ENCODE data around the gene CALU.
A peak's percentile ranks its signal among the peaks of the same experiment; 100 is the strongest.

CALU gene

DNA sequence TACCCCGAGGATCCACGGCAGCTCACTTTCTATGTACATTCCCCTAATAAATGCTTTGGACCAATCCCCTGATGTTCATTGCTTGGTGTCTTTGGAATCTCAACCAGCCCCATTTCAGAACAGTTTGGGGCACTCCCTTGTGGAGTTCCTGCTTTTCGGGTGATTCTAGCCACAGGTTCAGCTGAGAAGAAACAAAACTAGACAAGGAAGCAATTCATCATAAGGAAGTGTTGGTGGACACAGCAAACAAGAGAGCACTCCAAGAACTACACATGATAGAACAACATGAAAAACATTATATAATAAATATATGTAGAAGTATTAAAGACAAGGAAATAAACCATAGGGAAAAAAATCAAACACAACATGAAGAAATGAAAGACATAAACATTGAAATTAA lies 46.6 kb downstream of the CALU start (continued):
- TF ChIP-seq, protein P1, sequence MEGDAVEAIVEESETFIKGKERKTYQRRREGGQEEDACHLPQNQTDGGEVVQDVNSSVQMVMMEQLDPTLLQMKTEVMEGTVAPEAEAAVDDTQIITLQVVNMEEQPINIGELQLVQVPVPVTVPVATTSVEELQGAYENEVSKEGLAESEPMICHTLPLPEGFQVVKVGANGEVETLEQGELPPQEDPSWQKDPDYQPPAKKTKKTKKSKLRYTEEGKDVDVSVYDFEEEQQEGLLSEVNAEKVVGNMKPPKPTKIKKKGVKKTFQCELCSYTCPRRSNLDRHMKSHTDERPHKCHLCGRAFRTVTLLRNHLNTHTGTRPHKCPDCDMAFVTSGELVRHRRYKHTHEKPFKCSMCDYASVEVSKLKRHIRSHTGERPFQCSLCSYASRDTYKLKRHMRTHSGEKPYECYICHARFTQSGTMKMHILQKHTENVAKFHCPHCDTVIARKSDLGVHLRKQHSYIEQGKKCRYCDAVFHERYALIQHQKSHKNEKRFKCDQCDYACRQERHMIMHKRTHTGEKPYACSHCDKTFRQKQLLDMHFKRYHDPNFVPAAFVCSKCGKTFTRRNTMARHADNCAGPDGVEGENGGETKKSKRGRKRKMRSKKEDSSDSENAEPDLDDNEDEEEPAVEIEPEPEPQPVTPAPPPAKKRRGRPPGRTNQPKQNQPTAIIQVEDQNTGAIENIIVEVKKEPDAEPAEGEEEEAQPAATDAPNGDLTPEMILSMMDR (tag by site-specific recombination; IDR thresholded peaks at IDR 0.05): no peak
- TF ChIP-seq, protein P2, sequence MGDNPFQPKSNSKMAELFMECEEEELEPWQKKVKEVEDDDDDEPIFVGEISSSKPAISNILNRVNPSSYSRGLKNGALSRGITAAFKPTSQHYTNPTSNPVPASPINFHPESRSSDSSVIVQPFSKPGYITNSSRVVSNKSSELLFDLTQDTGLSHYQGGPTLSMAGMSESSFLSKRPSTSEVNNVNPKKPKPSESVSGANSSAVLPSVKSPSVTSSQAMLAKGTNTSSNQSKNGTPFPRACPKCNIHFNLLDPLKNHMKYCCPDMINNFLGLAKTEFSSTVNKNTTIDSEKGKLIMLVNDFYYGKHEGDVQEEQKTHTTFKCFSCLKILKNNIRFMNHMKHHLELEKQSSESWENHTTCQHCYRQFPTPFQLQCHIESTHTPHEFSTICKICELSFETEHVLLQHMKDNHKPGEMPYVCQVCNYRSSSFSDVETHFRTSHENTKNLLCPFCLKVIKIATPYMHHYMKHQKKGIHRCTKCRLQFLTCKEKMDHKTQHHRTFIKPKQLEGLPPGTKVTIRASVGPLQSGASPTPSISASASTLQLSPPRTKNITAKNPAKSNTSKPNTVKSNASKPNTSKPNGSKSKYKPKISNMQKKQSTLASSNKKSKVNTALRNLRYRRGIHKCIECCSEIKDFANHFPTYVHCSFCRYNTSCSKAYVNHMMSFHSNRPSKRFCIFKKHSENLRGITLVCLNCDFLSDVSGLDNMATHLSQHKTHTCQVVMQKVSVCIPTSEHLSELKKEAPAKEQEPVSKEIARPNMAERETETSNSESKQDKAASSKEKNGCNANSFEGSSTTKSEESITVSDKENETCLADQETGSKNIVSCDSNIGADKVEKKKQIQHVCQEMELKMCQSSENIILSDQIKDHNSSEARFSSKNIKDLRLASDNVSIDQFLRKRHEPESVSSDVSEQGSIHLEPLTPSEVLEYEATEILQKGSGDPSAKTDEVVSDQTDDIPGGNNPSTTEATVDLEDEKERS (tag by site-specific recombination; IDR thresholded peaks at IDR 0.05): no peak
- no peak for TF ChIP-seq ZNF266 (tag by site-specific recombination; IDR thresholded peaks at IDR 0.05; ENCODE audit: low read depth)

DNA sequence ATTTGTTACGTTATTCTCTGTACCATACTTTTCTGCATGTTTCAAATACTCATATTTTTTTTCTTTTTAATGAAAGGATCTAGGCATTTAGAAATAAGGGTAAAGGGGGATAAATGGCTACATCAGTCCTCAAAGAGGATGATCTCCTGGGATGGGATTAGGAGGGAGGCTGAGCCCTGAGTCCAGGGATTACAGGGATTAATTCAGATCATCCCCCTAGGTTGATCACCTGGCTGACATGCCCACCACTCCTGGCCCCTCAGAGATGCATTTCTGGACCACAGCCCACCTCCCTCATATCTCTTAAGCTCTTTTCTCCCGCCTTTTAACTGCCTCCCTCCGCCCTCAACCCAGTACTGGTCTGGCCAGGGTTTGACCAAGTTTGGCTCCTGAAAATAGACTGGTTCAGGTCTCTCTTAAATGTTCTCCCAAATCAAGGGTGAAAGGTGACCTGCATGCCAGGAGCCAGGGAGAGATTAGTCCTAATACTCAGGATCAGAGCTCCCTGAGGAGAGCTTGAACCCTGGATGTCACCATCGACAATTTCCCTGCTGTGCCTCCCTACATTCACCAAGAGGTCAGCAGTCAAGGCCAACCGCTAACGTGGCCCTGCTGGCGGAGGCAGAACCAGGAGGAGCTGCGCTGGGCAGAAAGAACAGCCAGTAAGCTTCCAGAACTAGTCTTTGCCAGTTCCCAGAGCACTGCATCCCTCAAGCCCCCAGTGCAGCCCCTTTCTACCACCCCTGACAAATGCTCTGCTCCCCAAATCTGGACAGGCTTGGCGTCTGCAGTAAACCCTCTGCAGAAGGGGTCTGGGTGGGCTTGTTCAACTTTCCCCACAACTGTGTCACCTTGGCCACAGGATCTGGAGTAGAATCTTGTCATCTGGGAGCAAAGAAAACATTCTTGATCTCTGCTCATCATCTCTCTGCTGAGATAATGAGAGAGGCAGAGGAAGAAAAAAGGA lies 49.6 kb downstream of the CALU start:
- TF ChIP-seq ZBTB17 (tag by site-specific recombination; IDR thresholded peaks at IDR 0.05): 0 out of 2 replicates have a peak, but pooled peaks have one; percentile 13
- TF ChIP-seq, protein P3, sequence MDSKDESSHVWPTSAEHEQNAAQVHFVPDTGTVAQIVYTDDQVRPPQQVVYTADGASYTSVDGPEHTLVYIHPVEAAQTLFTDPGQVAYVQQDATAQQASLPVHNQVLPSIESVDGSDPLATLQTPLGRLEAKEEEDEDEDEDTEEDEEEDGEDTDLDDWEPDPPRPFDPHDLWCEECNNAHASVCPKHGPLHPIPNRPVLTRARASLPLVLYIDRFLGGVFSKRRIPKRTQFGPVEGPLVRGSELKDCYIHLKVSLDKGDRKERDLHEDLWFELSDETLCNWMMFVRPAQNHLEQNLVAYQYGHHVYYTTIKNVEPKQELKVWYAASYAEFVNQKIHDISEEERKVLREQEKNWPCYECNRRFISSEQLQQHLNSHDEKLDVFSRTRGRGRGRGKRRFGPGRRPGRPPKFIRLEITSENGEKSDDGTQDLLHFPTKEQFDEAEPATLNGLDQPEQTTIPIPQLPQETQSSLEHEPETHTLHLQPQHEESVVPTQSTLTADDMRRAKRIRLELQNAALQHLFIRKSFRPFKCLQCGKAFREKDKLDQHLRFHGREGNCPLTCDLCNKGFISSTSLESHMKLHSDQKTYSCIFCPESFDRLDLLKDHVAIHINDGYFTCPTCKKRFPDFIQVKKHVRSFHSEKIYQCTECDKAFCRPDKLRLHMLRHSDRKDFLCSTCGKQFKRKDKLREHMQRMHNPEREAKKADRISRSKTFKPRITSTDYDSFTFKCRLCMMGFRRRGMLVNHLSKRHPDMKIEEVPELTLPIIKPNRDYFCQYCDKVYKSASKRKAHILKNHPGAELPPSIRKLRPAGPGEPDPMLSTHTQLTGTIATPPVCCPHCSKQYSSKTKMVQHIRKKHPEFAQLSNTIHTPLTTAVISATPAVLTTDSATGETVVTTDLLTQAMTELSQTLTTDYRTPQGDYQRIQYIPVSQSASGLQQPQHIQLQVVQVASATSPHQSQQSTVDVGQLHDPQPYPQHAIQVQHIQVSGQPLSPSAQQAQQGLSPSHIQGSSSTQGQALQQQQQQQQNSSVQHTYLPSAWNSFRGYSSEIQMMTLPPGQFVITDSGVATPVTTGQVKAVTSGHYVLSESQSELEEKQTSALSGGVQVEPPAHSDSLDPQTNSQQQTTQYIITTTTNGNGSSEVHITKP (tag by site-specific recombination; IDR thresholded peaks at IDR 0.05): no peak
- Histone ChIP-seq H3K4me3 (ENCODE audit: low read depth, low read length) (no peak overlapping the region), H3K4me1 (ENCODE audit: control insufficient read depth, insufficient read depth, low read length) (peaks cover 2% of the 10 kb centered on the region; the same call in 1 of the 2 replicates), H3K27ac (ENCODE audit: extremely low read depth, low read depth, low read length) (no peak overlapping the region), H3K9me3 (ENCODE audit: control insufficient read depth, insufficient read depth, low read depth, low read length) (no peaks in the 10 kb centered on the region), H3K36me3 (ENCODE audit: control insufficient read depth in 2 of 2, insufficient read depth in 1 of 2, low read length in 2 of 2) (no peaks in the 10 kb centered on the region)
- CTCF ChIA-PET: interaction anchor here (0.6 kb wide), 2 partner anchors 90 to 165 kb away, joined by 3 read pairs; no protein-coding TSS in a partner anchor
- POLR2A ChIA-PET: no interaction called here

DNA sequence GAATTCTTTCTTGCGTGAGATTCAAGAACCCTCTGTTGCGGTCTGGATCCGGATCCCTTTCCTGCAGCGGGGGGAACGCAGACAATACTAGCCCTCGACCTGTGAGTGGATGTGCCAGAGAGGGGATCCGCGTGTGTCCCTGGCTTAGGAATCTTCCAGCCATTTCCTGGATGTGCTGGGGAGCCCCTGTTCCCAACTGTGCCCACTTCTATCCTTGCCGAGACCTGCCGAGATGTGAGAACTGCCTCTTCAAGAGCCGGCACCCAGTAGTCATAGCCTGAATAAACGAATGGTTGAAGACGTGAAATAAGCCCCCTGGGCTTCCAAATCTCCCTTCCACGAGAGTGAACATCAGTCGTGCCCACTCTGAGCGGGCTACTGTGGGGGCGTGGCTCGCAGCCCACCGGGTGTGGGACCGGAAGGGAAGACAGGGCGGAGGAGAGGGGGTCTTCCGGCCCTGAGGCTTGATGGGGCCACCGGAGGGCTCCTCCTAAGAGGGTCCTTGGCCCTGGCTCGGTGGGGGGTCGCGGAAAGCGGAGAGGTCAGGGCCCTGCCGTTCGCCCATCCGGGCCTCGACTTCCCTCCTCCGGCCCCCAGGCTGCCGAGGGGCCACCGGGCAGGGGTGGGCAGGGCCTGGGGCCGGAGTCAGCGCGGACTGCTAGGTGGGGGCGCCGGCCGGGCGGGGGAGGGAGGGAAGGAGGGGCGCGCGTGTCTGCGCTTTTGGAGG lies 51.3 kb downstream of the CALU start:
- CTCF ChIA-PET: interaction anchor here (1.1 kb wide), 1 partner anchor 93 kb away, joined by 3 read pairs; no protein-coding TSS in a partner anchor
- peaks cover 0 to 10% of the 10 kb centered on the region in 2 experiments; a peak in 2 of 3 replicates for H3K36me3 ChIP-seq (ENCODE audit: control insufficient read depth in 2 of 2, insufficient read depth in 1 of 2, low read length in 2 of 2)
- H3K27ac ChIP-seq (ENCODE audit: extremely low read depth, low read depth, low read length): peak overlapping the region; percentile 47; the same call in 1 of the 2 replicates
- H3K4me3 ChIP-seq (ENCODE audit: low read depth, low read length): peak overlapping the region; percentile 79
- POLR2A ChIA-PET: interaction anchor here (1.0 to 1.9 kb wide), 6 partner anchors 8 to 72 kb away, joined by 3 to 7 read pairs (median 4); partner anchors contain the start of genes ATP6V1F and CALU
- H3K9me3 ChIP-seq (ENCODE audit: control insufficient read depth, insufficient read depth, low read depth, low read length): no peaks in the 10 kb centered on the region
- H3K4me1 ChIP-seq (ENCODE audit: control insufficient read depth, insufficient read depth, low read length): peaks cover 2% of the 10 kb centered on the region; the same call in 1 of the 2 replicates
- 0 out of 2 replicates have a peak, but pooled peaks have one; percentile 30 for TF ChIP-seq ZNF600 (tag by site-specific recombination; IDR thresholded peaks at IDR 0.05)
- no peak for TF ChIP-seq ZNF157 (tag by site-specific recombination; IDR thresholded peaks at IDR 0.05)
- TF ChIP-seq, protein P4, sequence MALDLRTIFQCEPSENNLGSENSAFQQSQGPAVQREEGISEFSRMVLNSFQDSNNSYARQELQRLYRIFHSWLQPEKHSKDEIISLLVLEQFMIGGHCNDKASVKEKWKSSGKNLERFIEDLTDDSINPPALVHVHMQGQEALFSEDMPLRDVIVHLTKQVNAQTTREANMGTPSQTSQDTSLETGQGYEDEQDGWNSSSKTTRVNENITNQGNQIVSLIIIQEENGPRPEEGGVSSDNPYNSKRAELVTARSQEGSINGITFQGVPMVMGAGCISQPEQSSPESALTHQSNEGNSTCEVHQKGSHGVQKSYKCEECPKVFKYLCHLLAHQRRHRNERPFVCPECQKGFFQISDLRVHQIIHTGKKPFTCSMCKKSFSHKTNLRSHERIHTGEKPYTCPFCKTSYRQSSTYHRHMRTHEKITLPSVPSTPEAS (tag by site-specific recombination; IDR thresholded peaks at IDR 0.05): no peak
- TF ChIP-seq, protein P5, sequence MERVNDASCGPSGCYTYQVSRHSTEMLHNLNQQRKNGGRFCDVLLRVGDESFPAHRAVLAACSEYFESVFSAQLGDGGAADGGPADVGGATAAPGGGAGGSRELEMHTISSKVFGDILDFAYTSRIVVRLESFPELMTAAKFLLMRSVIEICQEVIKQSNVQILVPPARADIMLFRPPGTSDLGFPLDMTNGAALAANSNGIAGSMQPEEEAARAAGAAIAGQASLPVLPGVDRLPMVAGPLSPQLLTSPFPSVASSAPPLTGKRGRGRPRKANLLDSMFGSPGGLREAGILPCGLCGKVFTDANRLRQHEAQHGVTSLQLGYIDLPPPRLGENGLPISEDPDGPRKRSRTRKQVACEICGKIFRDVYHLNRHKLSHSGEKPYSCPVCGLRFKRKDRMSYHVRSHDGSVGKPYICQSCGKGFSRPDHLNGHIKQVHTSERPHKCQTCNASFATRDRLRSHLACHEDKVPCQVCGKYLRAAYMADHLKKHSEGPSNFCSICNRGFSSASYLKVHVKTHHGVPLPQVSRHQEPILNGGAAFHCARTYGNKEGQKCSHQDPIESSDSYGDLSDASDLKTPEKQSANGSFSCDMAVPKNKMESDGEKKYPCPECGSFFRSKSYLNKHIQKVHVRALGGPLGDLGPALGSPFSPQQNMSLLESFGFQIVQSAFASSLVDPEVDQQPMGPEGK (tag by site-specific recombination; IDR thresholded peaks at IDR 0.05): 0 out of 2 replicates have a peak, but pooled peaks have one; percentile 16
- TF ChIP-seq ZNF311 (tag by site-specific recombination; IDR thresholded peaks at IDR 0.05; ENCODE audit: borderline replicate concordance): no peak
- TF ChIP-seq MZF1 (tag by site-specific recombination; IDR thresholded peaks at IDR 0.05; ENCODE audit: borderline replicate concordance): no peak
- TF ChIP-seq, protein P6, sequence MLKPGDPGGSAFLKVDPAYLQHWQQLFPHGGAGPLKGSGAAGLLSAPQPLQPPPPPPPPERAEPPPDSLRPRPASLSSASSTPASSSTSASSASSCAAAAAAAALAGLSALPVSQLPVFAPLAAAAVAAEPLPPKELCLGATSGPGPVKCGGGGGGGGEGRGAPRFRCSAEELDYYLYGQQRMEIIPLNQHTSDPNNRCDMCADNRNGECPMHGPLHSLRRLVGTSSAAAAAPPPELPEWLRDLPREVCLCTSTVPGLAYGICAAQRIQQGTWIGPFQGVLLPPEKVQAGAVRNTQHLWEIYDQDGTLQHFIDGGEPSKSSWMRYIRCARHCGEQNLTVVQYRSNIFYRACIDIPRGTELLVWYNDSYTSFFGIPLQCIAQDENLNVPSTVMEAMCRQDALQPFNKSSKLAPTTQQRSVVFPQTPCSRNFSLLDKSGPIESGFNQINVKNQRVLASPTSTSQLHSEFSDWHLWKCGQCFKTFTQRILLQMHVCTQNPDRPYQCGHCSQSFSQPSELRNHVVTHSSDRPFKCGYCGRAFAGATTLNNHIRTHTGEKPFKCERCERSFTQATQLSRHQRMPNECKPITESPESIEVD (tag by site-specific recombination; IDR thresholded peaks at IDR 0.05): no peak
- 0 out of 2 replicates have a peak, but pooled peaks have one; percentile 28 for TF ChIP-seq ZNF335 (tag by site-specific recombination; conservative IDR thresholded peaks at IDR 0.05)
